Panc1 (cell line): ENCODE results near the gene CDC25B. TPM values are rescaled to one million over a fixed set of nuclear protein-coding genes. Genes with fewer than 3 reads are reported as not detected.

ENCODE experiments used
- ATAC-seq: fragments of 200-7000 bp; cut with Tn5 transposase; 2 replicates; pipeline ENCODE4 v1.9.1; 2020; ENCODE audit warnings: mild to moderate bottlenecking, moderate library complexity
- BruUV-seq: library from RNA; stranded (reverse); fragments of 400-500 nt; replicated peaks from 2 replicates; lab custom pipeline; 2021; lab: Mats Ljungman, UMichigan
- CTCF ChIA-PET: fragments of 300-600 bp; sonication (Branson Sonifier 250); formaldehyde crosslinking; loops from one replicate; lab custom pipeline; 2022; ENCODE audit warnings: antibody characterized with exemption; lab: Charles Lee
- POLR2A ChIA-PET: fragments of 300-600 bp; sonication (Branson Sonifier 250); formaldehyde crosslinking; loops from one replicate; lab custom pipeline; 2022; ENCODE audit warnings: antibody characterized with exemption; lab: Charles Lee
- DNase-seq: peaks from one replicate; pipeline ENCODE4 v3.0.0-alpha.2; 2010; ENCODE audit warnings: low read depth, low spot score
- H3K27ac ChIP-seq: 2 replicates; pipeline ENCODE4 v1.5.1; 2011; ENCODE audit warnings: mild to moderate bottlenecking, low read length, inconsistent platforms
- H3K27me3 ChIP-seq: fragments of 200-500 bp; sonication (Bioruptor generic); 2 replicates; pipeline ENCODE4 v1.6.0; 2014; ENCODE audit warnings: low read length, inconsistent platforms; ENCODE audit not compliant: control insufficient read depth, insufficient read depth
- H3K36me3 ChIP-seq: fragments of 200-500 bp; sonication (Bioruptor generic); 2 replicates; pipeline ENCODE4 v1.5.1; 2014; ENCODE audit warnings: inconsistent platforms, mild to moderate bottlenecking, low read length, moderate library complexity; ENCODE audit not compliant: control insufficient read depth, insufficient read depth
- H3K4me1 ChIP-seq: 2 replicates; pipeline ENCODE4 v1.5.1; 2011; ENCODE audit warnings: inconsistent platforms, mild to moderate bottlenecking, low read length, moderate library complexity; ENCODE audit not compliant: control insufficient read depth, insufficient read depth
- H3K4me3 ChIP-seq, 2 experiments: 2 replicates each; pipeline ENCODE4 v1.5.1; 2011 to 2012; ENCODE audit warnings: low read depth in 2 of 2, low read length in 2 of 2, mild to moderate bottlenecking in 2 of 2, inconsistent platforms in 1 of 2, moderate library complexity in 1 of 2
- H3K9me3 ChIP-seq: fragments of 200-500 bp; sonication (Bioruptor generic); 2 replicates; pipeline ENCODE4 v1.5.1; 2014; ENCODE audit warnings: low read depth, mild to moderate bottlenecking, inconsistent platforms, low read length, moderate library complexity; ENCODE audit not compliant: control insufficient read depth, insufficient read depth
- CTCF ChIP-seq: fragments of 450-650 bp; IDR thresholded peaks from 2 replicates; pipeline ENCODE4 v1.5.1; 2017; ENCODE audit warnings: mild to moderate bottlenecking
- POLR2AphosphoS5 ChIP-seq: IDR thresholded peaks from 2 replicates; pipeline ENCODE4 v1.6.1; 2012; ENCODE audit warnings: mild to moderate bottlenecking, low read depth, low read length, moderate library complexity
- REST ChIP-seq, 2 experiments: IDR thresholded peaks; 2 replicates each; pipeline ENCODE4 v1.6.1; 2011 to 2012; ENCODE audit warnings: low read depth in 2 of 2, control low read depth in 1 of 2, low read length in 1 of 2, mild to moderate bottlenecking in 1 of 2, moderate library complexity in 1 of 2; ENCODE audit not compliant: insufficient read depth in 1 of 2
- SIN3A ChIP-seq: IDR thresholded peaks from 2 replicates; pipeline ENCODE4 v1.6.1; 2012; ENCODE audit warnings: low read depth, mild to moderate bottlenecking, low read length, moderate library complexity, borderline replicate concordance; ENCODE audit not compliant: insufficient read depth
- TCF7L2 ChIP-seq: IDR thresholded peaks from 2 replicates; pipeline ENCODE4 v1.6.1; 2011; ENCODE audit warnings: mild to moderate bottlenecking, low read depth, low read length, inconsistent platforms
- in situ Hi-C: cut with HindIII; loops from 2 replicates; pipeline ENCODE4 v1.10.0; 2016; ENCODE audit warnings: low sequenced_read_pairs, low pct_unique_long_range_greater_than_20kb
- intact Hi-C: fragments of 100-400 bp; cut with micrococcal nuclease; formaldehyde crosslinking; loops from one replicate; pipeline ENCODE4 v1.10.0; 2022; ENCODE audit not compliant: unreplicated experiment
- total RNA-seq: library from RNA; stranded (reverse); gene quantifications from one replicate; pipeline ENCODE4 v1.2.1, GENCODE V29; 2021; ENCODE audit not compliant: unreplicated experiment

CDC25B gene
- total RNA-seq, 1 experiment from 2014 or later = 170 TPM

GRCh38 chr20:3777716-3778629 is 18.1 kb upstream of the CDC25B start:
- no peak overlapping the region; the same call in 1 of the 2 replicates for H3K27ac ChIP-seq
- peak overlapping the region; percentile 40 to 62 for H3K4me3 ChIP-seq
- peak; percentile 64 for ATAC-seq

More at GRCh38 chr20:3777716-3778629, 18.1 kb upstream of the CDC25B start:
- ChIA-PET POLR2A (interaction anchor here (0.5 to 1.3 kb wide), 2 partner anchors 11 to 168 kb away, joined by 3 to 4 read pairs; partner anchors contain the start of gene ADISSP), CTCF (interaction anchor here (0.6 to 1.0 kb wide), 4 partner anchors 9 to 341 kb away, joined by 3 to 5 read pairs (median 4); no protein-coding TSS in a partner anchor)
- intact Hi-C loops = no loop called here
- H3K36me3 ChIP-seq = no peaks in the 10 kb centered on the region
- no peaks in the 10 kb centered on the region for H3K9me3 ChIP-seq
- H3K4me1 ChIP-seq = 0 out of 2 replicates have a peak, but pooled peaks cover 3% of the 10 kb centered on the region
- in situ Hi-C loops = no loop called here
- no peak for DNase-seq
- TF ChIP-seq REST (IDR thresholded peaks at IDR 0.05; ENCODE audit: insufficient read depth in 1 of 2, low read depth in 2 of 2, low read length in 1 of 2) (no peak), TCF7L2 (no peak), POLR2AphosphoS5 (no peak), CTCF (no peak), SIN3A (no peak)
- no TSS peak for BruUV-seq
- no peaks in the 10 kb centered on the region for H3K27me3 ChIP-seq
